Astrocyte of the cerebellum (primary cell): Measurements from ENCODE around the gene UGT1A3.

ENCODE experiments used
- DNase-seq: peaks from one replicate; pipeline ENCODE4 v3.0.0-alpha.2; 2011; ENCODE audit warnings: low read depth
- H3K4me3 ChIP-seq: 2 replicates; pipeline ENCODE4 v1.5.1; 2011; ENCODE audit warnings: mild to moderate bottlenecking, low read depth, low read length, moderate library complexity
- CTCF ChIP-seq: IDR thresholded peaks from 2 replicates; pipeline ENCODE4 v1.5.1; 2012; ENCODE audit warnings: low read length, low read depth, moderate library complexity, mild to moderate bottlenecking; ENCODE audit errors: missing control alignments
- in situ Hi-C: cut with HindIII; loops from 2 replicates; pipeline ENCODE4 v1.10.0; 2017; ENCODE audit warnings: low sequenced_read_pairs

UGT1A3 gene

GRCh38 chr2:233758849-233759248 lies 30.0 kb downstream of the UGT1A3 start:
- no peak for DNase-seq
- no peak for TF ChIP-seq CTCF
- H3K4me3 ChIP-seq: no peak overlapping the region
- in situ Hi-C loops: no loop called here

GRCh38 chr2:233760043-233760442 lies 31.2 kb downstream of the UGT1A3 start, which contains the start of gene UGT1A1:
TSS of gene UGT1A1 (plus strand) at chr2:233760270. CDS start at chr2:233760288, 18 bp downstream.
- in situ Hi-C loops: no loop called here
- no peak for DNase-seq
- H3K4me3 ChIP-seq: no peak within 1 kb of the TSS
- TF ChIP-seq CTCF: no peak

DNA sequence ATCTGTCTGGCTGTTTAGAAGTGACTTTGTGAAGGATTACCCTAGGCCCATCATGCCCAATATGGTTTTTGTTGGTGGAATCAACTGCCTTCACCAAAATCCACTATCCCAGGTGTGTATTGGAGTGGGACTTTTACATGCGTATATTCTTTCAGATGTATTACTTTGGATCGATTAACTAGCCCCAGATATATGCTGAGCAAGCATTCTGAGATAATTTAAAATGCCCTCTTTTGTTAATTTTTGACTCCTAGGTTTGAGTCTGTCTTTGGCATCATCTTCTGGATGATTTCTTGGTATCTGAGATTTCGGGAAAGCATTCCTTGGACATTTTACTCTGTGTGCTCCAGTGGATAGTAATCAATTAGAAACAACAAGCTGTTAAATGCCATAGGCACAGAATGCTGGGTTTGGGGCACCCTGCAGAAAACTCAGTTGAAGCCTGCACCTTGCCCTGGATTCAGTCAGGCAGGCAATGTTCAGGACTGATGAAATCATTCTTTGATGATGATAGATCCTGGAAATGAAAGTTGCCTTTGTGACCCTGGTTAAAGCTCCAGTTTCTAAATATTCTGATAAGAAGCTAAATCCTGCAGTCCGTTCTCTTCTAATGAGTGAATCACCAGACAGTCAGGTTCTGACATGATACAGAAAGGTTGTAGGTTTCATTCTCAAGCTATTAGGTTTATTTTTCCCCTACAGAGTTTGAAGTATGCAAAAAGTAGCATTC lies 32.4 kb downstream of the UGT1A3 start:
- DNase-seq: no peak
- no peak for TF ChIP-seq CTCF
- in situ Hi-C loops: no loop called here
- H3K4me3 ChIP-seq: no peak overlapping the region

GRCh38 chr2:233764264-233764663 lies 35.4 kb downstream of the UGT1A3 start:
- in situ Hi-C loops: no loop called here
- DNase-seq: no peak

GRCh38 chr2:233764761-233765160 lies 35.9 kb downstream of the UGT1A3 start:
- TF ChIP-seq CTCF: no peak
- no peak for DNase-seq
- H3K4me3 ChIP-seq: no peak overlapping the region
- in situ Hi-C loops: no loop called here

More at GRCh38 chr2:233764264-233764663, 35.4 kb downstream of the UGT1A3 start:
- TF ChIP-seq CTCF: no peak
- H3K4me3 ChIP-seq: no peak overlapping the region

GRCh38 chr2:233766416-233766815 lies 37.6 kb downstream of the UGT1A3 start:
- H3K4me3 ChIP-seq: no peak overlapping the region
- no peak for TF ChIP-seq CTCF
- no peak for DNase-seq
- in situ Hi-C loops: no loop called here
